OCI-LY7 (cell line): ENCODE data around the gene NDUFA7.

Experiments used
- EZH2phosphoT487 ChIP-seq: fragments of 200-600 bp; sonication (generic); IDR thresholded peaks from 2 replicates; pipeline ENCODE4 v1.6.1; 2018; ENCODE audit warnings: low read depth, borderline replicate concordance, mild to moderate bottlenecking, mixed run types, antibody characterized with exemption, low read length, moderate library complexity, mixed read lengths
- TF ChIP-seq, protein P1 (sequence below): fragments of 200-600 bp; sonication (generic); conservative IDR thresholded peaks from 2 replicates; pipeline ENCODE4 v1.5.1; 2014; ENCODE audit warnings: mild to moderate bottlenecking, antibody characterized with exemption, low read length, moderate library complexity, mixed read lengths

GRCh38 chr19:8336072-8336569 lies 14.9 kb upstream of the NDUFA7 start:
- no peak for TF ChIP-seq EZH2phosphoT487
- TF ChIP-seq, protein P1, sequence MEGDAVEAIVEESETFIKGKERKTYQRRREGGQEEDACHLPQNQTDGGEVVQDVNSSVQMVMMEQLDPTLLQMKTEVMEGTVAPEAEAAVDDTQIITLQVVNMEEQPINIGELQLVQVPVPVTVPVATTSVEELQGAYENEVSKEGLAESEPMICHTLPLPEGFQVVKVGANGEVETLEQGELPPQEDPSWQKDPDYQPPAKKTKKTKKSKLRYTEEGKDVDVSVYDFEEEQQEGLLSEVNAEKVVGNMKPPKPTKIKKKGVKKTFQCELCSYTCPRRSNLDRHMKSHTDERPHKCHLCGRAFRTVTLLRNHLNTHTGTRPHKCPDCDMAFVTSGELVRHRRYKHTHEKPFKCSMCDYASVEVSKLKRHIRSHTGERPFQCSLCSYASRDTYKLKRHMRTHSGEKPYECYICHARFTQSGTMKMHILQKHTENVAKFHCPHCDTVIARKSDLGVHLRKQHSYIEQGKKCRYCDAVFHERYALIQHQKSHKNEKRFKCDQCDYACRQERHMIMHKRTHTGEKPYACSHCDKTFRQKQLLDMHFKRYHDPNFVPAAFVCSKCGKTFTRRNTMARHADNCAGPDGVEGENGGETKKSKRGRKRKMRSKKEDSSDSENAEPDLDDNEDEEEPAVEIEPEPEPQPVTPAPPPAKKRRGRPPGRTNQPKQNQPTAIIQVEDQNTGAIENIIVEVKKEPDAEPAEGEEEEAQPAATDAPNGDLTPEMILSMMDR, result no peak
